Chondrocyte (in vitro differentiated cells): ENCODE measurements around the gene SCAND1. TPM values are rescaled to one million over a fixed set of nuclear protein-coding genes. Genes with fewer than 3 reads are reported as not detected.

Experiments used
- DNase-seq: peaks from one replicate; pipeline ENCODE4 v3.0.0; 2021; ENCODE audit warnings: mixed read lengths, low spot score
- H3K27ac Mint-ChIP-seq: one replicate; pipeline ENCODE4 v1.8.0; 2021; ENCODE audit warnings: mild to moderate bottlenecking, moderate library complexity, mixed read lengths; ENCODE audit not compliant: unreplicated experiment
- H3K27me3 Mint-ChIP-seq: 2 replicates; pipeline ENCODE4 v1.8.0; 2021; ENCODE audit warnings: low read depth, mixed read lengths
- H3K36me3 Mint-ChIP-seq: 2 replicates; pipeline ENCODE4 v1.8.0; 2021; ENCODE audit warnings: low read depth, mixed read lengths
- H3K4me1 Mint-ChIP-seq: 2 replicates; pipeline ENCODE4 v1.8.0; 2021; ENCODE audit warnings: low read depth, mild to moderate bottlenecking, mixed read lengths
- H3K4me3 Mint-ChIP-seq: one replicate; pipeline ENCODE4 v1.8.0; 2021; ENCODE audit warnings: mild to moderate bottlenecking, moderate library complexity, mixed read lengths; ENCODE audit not compliant: unreplicated experiment
- H3K9me3 Mint-ChIP-seq: 2 replicates; pipeline ENCODE4 v1.8.0; 2021; ENCODE audit warnings: low read depth, mixed read lengths
- CTCF ChIP-seq: fragments of 200-600 bp; sonication (generic); IDR thresholded peaks from 2 replicates; pipeline ENCODE4 v1.5.0; 2021; ENCODE audit warnings: antibody characterized with exemption, mild to moderate bottlenecking, moderate library complexity
- total RNA-seq: library from RNA; stranded (reverse); gene quantifications from 3 replicates; pipeline ENCODE4 v1.2.1, GENCODE V29; 2021

SCAND1 gene
- total RNA-seq, 1 donor from 2014 or later = 58.1 TPM

- Mint-ChIP-seq H3K27ac (no peak overlapping the region), H3K4me3 (no peak overlapping the region), H3K4me1 (no peaks in the 10 kb centered on the region), H3K36me3 (peaks cover 29% of the 10 kb centered on the region), H3K27me3 (no peaks in the 10 kb centered on the region), H3K9me3 (no peaks in the 10 kb centered on the region)
- no peak for TF ChIP-seq CTCF
- DNase-seq = no peak
Observed at GRCh38 chr20:35918021-35918420, 36.3 kb downstream of the SCAND1 start.

GRCh38 chr20:35917077-35917476 is 37.2 kb downstream of the SCAND1 start:
- no peaks in the 10 kb centered on the region for H3K27me3 Mint-ChIP-seq
- no peak for TF ChIP-seq CTCF
- no peaks in the 10 kb centered on the region for H3K4me1 Mint-ChIP-seq
- no peak for DNase-seq
- no peaks in the 10 kb centered on the region for H3K9me3 Mint-ChIP-seq
- no peak overlapping the region for H3K4me3 Mint-ChIP-seq
- H3K36me3 Mint-ChIP-seq = peaks cover 30% of the 10 kb centered on the region
- no peak overlapping the region for H3K27ac Mint-ChIP-seq

GRCh38 chr20:35912881-35913280 is 41.4 kb downstream of the SCAND1 start:
- Mint-ChIP-seq H3K27ac (no peak overlapping the region), H3K36me3 (peaks cover 19% of the 10 kb centered on the region), H3K27me3 (no peaks in the 10 kb centered on the region), H3K9me3 (no peaks in the 10 kb centered on the region), H3K4me1 (no peaks in the 10 kb centered on the region), H3K4me3 (no peak overlapping the region)
- no peak for DNase-seq
- TF ChIP-seq CTCF = no peak

- Mint-ChIP-seq H3K27ac (no peak overlapping the region), H3K9me3 (no peaks in the 10 kb centered on the region), H3K4me3 (no peak overlapping the region), H3K36me3 (peaks cover 16% of the 10 kb centered on the region), H3K27me3 (no peaks in the 10 kb centered on the region), H3K4me1 (no peaks in the 10 kb centered on the region)
- no peak for TF ChIP-seq CTCF
- no peak for DNase-seq
Observed at GRCh38 chr20:35910254-35910653, 44.0 kb downstream of the SCAND1 start.

- no peak overlapping the region for H3K27ac Mint-ChIP-seq
- no peak for DNase-seq
- peaks cover 17% of the 10 kb centered on the region for H3K36me3 Mint-ChIP-seq
- TF ChIP-seq CTCF = no peak
- H3K27me3 Mint-ChIP-seq = no peaks in the 10 kb centered on the region
- no peak overlapping the region for H3K4me3 Mint-ChIP-seq
- H3K4me1 Mint-ChIP-seq = no peaks in the 10 kb centered on the region
- H3K9me3 Mint-ChIP-seq = no peaks in the 10 kb centered on the region
Observed at GRCh38 chr20:35909796-35910195, 44.5 kb downstream of the SCAND1 start.
